GM06990 (cell line): ENCODE results near the gene ATP6V0D1.
"Not testable (repeated sequence)": the region's sequence is repeated elsewhere in the genome, so short reads cannot be mapped to it uniquely, and the experiment has no call there.

Experiments used
- DNase-seq: peaks from one replicate; pipeline ENCODE4 v3.0.0-alpha.2; 2011; ENCODE audit not compliant: insufficient read length; ENCODE audit errors: extremely low read depth
- H3K27me3 ChIP-seq: replicated peaks from 2 replicates; pipeline ENCODE4 v1.6.0; 2011; ENCODE audit warnings: low read length; ENCODE audit not compliant: control insufficient read depth, insufficient read depth
- H3K36me3 ChIP-seq: 2 replicates; pipeline ENCODE4 v1.5.1; 2011; ENCODE audit warnings: low read length; ENCODE audit not compliant: control insufficient read depth, insufficient read depth
- H3K4me3 ChIP-seq: replicated peaks from 2 replicates; pipeline ENCODE4 v1.5.1; 2011; ENCODE audit warnings: low read depth, mild to moderate bottlenecking, control low read depth, low read length
- CTCF ChIP-seq: IDR thresholded peaks from 2 replicates; pipeline ENCODE4 v1.5.1; 2011; ENCODE audit warnings: low read length, control low read depth, mild to moderate bottlenecking, inconsistent platforms; ENCODE audit not compliant: insufficient read depth, poor library complexity, severe bottlenecking

The ATP6V0D1 gene

GRCh38 chr16:67517661-67518423 lies 36.9 kb upstream of the ATP6V0D1 start:
- Histone ChIP-seq H3K27me3 (no peaks in the 10 kb centered on the region), H3K36me3 (no peaks in the 10 kb centered on the region), H3K4me3 (peak overlapping the region; percentile 54)
- no peak for TF ChIP-seq CTCF
- peak; percentile 81 for DNase-seq

- Histone ChIP-seq H3K36me3 (no peaks in the 10 kb centered on the region), H3K27me3 (no peaks in the 10 kb centered on the region), H3K4me3 (no peak overlapping the region)
- no peak for TF ChIP-seq CTCF
- DNase-seq, result no peak
Measured at GRCh38 chr16:67517155-67517445, 36.1 kb upstream of the ATP6V0D1 start.

- H3K27me3 ChIP-seq, result no peaks in the 10 kb centered on the region
- no peaks in the 10 kb centered on the region for H3K36me3 ChIP-seq
- no peak overlapping the region for H3K4me3 ChIP-seq
- no peak for DNase-seq
- TF ChIP-seq CTCF, result no peak
Measured at GRCh38 chr16:67516296-67517154, 35.6 kb upstream of the ATP6V0D1 start.

GRCh38 chr16:67514382-67514828 lies 33.4 kb upstream of the ATP6V0D1 start:
- H3K4me3 ChIP-seq, result no peak overlapping the region
- H3K27me3 ChIP-seq, result no peaks in the 10 kb centered on the region
- DNase-seq, result peak; percentile 69
- no peaks in the 10 kb centered on the region for H3K36me3 ChIP-seq
- peak; percentile 66 for TF ChIP-seq CTCF

- not testable (repeated sequence) for H3K4me3 ChIP-seq, H3K27me3 ChIP-seq, H3K36me3 ChIP-seq, DNase-seq
- TF ChIP-seq CTCF, result peak; percentile 14
Measured at GRCh38 chr16:67513892-67514291, 32.9 kb upstream of the ATP6V0D1 start.
